ENCODE measurements around the gene DPP10.

GRCh38 chr2:115389898-115390565 is 947.6 kb downstream of the DPP10 start:
- TF ChIP-seq CTCF (IDR thresholded peaks at IDR 0.05; ENCODE audit: low read length) = no peak
- TF ChIP-seq EZH2 (IDR thresholded peaks at IDR 0.05; ENCODE audit: borderline replicate concordance, low read length) = no peak

All from OCI-LY1 (cell line).